Activated CD4-positive, CD25-positive, alpha-beta regulatory T cell treated with anti-CD3 and anti-CD28 coated beads, Interleukin-2, amount 50 U/mL, for 16 hours (primary cell): ENCODE data around the gene SLC9A3.

Experiments used
- DNase-seq: peaks from one replicate; pipeline ENCODE4 v3.0.0-alpha.2; 2020; ENCODE audit warnings: low read depth, low spot score

The SLC9A3 gene

DNA sequence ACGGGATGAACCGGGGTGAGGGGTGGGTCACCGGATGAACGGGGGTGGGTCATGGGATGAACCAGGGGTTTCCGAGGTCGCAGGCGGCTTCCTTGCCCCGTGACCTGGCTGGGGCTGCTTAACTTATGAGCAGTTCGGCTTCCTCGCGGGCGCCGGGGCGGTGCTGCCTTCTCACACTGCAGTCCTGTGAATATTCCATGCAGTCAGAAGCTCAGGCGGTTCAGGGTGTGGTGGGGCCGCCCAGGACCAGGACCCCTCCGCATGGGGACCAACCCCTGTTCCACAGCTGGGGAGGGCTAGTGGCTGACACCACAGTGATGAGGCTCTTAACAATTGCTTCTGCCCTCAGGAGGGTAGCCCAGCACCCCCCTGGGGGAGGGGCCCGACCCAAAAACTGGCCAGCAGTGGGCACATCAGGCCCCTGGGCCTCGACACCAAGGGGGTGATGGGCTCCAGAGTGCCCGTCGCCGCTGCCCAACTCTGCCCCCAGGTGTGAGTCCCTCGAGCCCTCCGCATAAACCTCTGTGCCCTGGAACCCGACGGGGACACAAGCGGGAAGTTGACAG, 30.9 kb upstream of the SLC9A3 start:
- no peak for DNase-seq

DNA sequence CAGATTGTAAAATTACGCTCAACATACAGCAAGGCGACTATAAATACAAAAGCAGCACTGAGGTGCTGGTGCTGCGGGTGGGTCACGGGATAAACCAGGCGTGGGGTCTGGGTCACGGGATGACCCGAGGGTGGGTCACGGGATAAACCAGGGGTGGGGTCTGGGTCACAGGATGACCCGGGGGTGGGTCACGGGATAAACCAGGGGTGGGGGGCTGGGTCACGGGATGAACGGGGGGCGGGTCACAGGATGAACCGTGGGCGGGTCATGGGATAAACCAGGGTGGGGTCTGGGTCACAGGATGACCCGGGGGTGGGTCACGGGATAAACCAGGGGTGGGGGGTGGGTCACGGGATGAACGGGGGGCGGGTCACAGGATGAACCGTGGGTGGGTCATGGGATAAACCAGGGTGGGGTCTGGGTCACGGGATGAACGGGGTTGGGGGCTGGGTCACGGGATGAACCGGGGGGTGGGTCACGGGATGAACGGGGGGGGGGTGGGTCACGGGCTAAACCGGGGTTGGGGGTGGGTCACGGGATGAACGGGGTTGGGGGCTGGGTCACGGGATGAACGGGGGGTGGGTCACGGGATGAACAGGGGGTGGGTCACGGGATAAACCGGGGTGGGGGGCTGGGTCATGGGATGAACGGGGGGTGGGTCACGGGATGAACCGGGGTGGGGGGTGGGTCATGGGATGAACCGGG, 30.2 kb upstream of the SLC9A3 start:
- DNase-seq = no peak

- no peak for DNase-seq
Measured at GRCh38 chr5:553874-554273, 29.6 kb upstream of the SLC9A3 start.

GRCh38 chr5:551406-551805, 27.2 kb upstream of the SLC9A3 start:
- DNase-seq = no peak

DNA sequence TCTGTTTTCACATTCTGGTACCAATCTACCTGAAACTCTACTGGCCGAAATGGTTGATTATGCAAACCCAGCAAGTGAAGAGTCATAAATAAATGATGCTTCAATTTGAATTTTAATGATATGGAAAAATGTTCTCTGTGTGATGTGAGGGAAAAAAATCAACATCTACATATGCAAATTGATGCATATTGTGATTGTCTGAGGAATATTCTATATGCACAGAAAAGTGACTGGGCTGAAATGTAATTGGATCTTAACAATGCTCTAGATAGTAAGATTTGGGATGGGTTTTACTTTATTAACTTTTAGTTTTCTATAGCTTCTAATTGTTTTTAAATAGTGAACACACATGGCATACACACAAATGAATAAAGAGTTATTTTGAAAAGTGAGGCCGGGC, 25.0 kb upstream of the SLC9A3 start:
- no peak for DNase-seq

- DNase-seq = no peak
Measured at GRCh38 chr5:548256-548655, 24.0 kb upstream of the SLC9A3 start.

DNA sequence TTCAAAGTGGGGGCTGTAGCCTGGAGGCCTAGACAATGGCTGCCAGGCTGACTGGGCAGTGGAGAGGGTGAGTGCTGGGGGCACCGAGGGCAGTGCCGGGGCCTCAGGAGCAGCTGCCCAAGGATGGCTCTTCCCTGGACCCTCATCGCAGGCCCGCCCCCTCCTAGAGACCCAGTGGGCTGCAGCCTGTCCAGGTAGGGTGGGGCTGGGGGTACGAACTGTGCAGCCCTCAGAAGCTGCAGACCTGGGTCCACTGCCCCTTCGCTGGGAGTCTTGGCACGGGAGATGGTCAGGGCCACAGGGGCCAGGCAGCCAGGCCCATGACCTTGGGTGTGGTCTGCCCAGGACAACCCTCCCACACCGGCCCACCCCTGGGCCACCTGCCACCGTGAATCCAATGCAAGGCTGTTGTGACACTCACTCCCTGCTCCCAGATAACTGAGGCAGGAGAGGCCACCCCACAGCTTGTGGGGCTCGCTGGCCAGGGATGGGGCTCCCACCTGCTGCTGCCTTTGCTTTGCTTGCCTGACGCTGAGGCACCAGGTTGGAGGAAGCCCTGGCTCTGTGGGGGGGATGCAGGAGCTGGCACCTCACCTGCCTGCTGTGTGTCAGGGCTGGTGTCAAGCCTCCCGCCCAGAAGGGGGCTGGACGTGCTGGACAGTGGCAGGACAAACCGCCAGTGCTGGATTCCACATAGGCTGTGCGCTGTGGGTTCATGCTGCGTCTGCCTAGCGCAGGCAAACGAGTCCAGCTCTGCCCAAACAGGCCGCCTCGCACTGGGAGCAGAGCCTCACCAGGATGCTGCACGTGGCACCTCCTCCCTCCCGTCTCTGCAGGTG, 23.1 kb upstream of the SLC9A3 start:
- no peak for DNase-seq

DNA sequence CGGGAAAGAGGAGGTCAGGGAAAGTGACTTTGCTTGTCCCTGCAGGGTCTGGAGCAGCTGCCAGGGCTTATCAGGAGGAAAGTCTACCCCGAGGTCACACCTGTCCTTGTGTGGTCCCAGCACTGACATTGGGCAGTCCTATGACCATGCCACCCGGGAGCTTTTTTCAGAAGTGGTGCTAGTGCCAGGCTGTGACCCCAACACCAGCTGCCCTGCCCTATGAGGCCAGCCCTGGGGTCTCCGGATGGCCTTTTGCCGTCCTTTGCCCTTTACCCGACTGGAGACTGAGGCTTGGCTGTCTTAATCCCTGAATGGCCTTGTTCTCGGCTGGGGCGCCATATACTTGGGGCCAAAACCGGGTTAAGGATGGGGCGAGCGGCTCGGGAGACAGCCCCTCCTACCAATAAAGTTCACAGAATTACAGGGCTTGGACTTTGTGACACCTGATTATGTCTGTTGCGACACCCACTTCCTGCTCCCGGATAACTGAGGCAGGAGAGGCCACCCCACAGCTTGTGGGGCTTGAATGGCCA, 22.2 kb upstream of the SLC9A3 start:
- no peak for DNase-seq

DNA sequence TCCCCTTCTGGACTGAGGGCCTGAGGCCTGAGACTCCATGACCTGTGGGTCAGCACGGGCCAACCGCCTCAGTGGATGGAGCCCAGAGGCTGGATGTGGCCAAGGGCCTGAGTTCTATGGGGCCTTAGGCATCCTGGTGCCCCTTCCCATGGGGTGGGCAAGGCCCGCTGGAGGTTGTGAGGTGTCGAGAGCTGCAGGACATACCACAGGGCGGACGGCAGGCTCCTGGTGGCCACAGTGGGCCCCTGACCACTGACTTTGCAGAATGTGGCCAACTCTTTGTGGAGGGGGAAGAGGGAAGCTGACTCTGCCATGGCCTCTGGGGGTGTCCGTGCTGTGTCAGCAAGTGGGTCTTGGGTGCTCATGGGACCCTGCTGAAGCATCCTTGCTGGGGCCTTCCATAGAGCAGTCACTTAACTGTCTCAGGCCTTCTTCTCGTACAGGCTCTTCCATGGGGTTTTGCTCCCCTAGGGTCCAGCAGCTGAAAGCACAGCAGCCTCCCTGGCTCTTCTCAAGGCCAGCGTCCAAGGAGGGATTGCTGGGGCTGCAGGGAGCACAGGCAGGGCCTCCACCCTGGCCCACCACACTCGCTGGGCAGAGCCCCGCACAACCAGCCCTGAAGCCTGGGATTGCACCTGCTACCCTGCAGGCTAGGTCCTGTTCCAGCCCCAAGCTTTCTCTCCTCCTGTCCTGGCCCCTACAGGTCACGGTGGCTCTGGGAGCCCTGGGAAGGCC, 21.6 kb upstream of the SLC9A3 start:
- DNase-seq = no peak

GRCh38 chr5:544675-545355, 20.6 kb upstream of the SLC9A3 start:
- no peak for DNase-seq

DNA sequence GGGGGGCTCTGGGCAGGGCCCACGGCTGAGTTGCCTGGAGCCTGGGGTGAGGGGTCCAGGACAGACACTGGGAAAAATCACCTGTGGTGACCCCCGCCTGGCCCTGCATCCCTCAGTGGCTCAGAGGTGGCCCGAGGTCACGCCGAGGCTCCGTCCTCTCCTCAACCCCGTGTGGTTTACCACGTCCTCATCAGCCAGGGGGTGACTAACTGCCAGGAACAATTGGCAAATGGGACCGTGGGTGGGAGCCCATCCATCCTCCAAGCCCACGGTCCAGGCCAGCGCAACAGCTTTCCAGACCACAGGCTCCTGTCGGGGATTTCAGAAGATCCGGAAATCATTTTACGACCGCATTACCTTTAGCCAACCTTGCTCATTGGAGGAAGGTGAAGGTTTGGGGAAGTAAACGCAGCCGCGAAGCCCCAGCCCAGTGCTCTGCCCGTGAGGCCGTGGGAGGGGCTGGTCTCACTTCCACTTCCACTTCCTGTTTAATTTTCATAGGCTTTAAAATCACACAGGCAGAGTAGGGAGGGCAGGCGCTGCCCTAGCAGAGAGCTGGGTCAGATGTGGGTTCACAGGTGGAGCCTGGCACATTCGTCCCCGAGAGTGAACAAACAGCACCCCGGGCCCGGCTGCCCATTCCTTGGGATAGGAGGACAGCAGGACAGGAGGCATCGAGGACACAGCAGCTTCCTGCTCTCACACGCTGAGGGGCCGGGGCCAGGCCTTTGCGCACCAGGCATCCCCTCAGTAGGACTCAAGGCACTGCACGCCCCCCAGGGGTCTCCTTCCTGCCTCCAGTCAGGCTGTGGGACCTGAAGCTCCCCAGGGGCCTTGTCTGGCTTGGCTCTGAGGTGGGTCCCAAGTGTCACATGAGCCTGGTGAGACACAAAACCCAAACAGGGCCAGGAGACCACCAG, 19.8 kb upstream of the SLC9A3 start:
- DNase-seq = no peak

DNA sequence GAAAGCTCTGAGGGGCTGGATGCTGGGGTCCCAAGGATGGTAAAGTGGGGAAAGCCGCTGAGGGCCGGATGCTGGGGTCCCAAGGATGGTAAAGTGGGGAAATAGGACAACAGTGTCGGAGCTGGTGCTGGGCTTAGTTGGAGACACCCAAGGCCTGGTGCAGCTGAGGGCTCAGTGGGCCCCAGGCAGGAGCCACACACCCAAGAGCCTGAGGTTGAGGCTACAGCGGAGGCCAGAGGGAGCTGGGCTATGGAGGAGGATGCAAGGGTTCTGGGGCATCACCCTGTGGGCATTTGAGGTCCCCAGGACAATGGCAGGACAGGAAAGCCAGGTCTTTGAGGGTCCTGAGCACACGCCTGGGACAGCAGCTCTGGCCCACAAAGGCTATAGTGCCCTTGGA, 19.1 kb upstream of the SLC9A3 start:
- DNase-seq = no peak

- DNase-seq = no peak
Measured at GRCh38 chr5:542319-543311, 18.4 kb upstream of the SLC9A3 start.

DNA sequence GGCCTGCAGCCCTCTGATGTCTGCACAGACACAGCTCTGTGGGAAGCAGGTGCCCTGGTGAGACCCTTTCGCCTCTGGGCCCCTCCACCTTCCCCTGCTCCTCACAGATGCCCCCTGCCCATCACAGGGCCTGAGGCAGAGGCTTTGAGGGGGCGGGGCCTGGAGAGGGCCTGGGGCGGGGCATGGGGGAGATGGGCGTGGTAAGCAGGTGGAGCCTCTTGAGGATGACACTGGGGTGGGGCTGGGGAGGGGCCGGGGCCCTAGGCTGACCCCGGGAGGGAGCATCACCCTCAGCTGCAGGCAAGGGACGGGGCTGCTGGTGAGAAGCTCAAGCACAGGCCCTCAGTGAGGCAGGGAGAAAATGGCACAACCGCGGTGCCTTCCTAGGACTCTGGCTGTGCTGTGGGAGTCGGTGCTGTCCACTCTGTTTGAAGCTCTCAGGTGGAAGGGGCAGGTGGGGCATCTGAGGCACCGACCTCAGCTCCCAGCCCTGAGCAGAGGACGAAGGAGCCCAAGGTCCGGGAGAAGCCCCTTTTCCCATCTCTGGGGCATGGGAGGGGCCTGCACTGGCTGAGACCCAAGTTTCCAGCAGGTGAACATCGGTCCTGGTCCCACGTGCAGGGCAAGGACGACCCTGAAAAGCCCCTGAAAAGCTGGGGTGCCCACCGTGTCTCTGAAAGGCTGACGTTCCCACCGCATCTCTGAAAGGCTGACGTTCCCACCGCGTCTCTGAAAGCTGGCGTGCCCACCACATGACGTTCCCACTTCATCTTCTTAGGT, 17.5 kb upstream of the SLC9A3 start:
- DNase-seq = no peak

DNA sequence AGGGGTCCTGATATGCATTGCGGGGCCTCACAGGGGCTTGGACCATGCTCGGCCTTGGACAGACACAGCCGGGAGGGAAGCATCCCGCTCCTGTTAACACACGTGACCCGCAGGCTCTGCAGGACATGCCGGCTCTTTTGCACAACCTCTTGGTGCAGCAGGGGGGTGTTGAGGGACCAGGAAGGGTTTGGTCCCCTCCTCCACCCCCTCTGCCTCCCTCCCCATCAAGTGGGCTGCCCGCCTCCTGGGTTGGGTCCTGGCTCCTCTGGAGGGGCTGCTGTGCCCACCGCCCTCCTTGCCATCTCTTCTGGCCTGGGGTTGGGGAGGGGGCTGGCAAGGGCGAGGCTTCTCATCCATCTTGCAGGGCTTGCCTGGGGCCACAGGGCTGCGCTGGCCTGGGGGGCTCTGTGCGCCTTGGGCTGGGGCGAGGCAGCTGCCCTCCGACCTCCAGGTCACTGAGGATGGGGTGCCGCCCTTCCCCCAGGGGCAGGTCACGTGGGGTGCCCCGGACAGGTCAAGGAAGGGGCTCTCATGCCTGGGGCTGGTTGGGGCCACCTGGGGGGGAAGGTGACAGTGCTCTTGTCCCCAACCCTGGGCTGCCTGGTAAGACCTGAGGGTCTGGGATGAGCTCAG, 16.8 kb upstream of the SLC9A3 start:
- DNase-seq = no peak

GRCh38 chr5:540071-540905, 16.0 kb upstream of the SLC9A3 start:
- DNase-seq = no peak
